IPS-15b (cell line): Measurements from ENCODE around the gene DOC2B.

Experiments used
- H3K27me3 ChIP-seq: one replicate; pipeline ENCODE4 v1.6.1; 2013; ENCODE audit warnings: low read length; ENCODE audit not compliant: control insufficient read depth, insufficient read depth
- H3K36me3 ChIP-seq: one replicate; pipeline ENCODE4 v1.6.1; 2013; ENCODE audit warnings: low read length; ENCODE audit not compliant: control insufficient read depth, insufficient read depth
- H3K4me1 ChIP-seq: one replicate; pipeline ENCODE4 v1.6.1; 2013; ENCODE audit warnings: mild to moderate bottlenecking, low read length; ENCODE audit not compliant: control insufficient read depth, insufficient read depth
- H3K4me3 ChIP-seq: one replicate; pipeline ENCODE4 v1.5.1; 2013; ENCODE audit warnings: low read depth, low read length
- H3K9ac ChIP-seq: one replicate; pipeline ENCODE4 v1.6.1; 2013; ENCODE audit warnings: low read depth, mild to moderate bottlenecking, low read length
- H3K9me3 ChIP-seq: one replicate; pipeline ENCODE4 v1.6.1; 2013; ENCODE audit warnings: mild to moderate bottlenecking, low read length; ENCODE audit not compliant: control insufficient read depth, insufficient read depth

Gene DOC2B

GRCh38 chr17:164303-165235, 16.9 kb downstream of the DOC2B start:
- no peaks in the 10 kb centered on the region for H3K4me1 ChIP-seq
- no peaks in the 10 kb centered on the region for H3K9me3 ChIP-seq
- H3K4me3 ChIP-seq, result no peak overlapping the region
- no peak overlapping the region for H3K9ac ChIP-seq
- no peaks in the 10 kb centered on the region for H3K27me3 ChIP-seq
- no peaks in the 10 kb centered on the region for H3K36me3 ChIP-seq

GRCh38 chr17:163514-164098, 17.8 kb downstream of the DOC2B start:
- Histone ChIP-seq H3K36me3 (no peaks in the 10 kb centered on the region), H3K9ac (no peak overlapping the region), H3K9me3 (no peaks in the 10 kb centered on the region), H3K4me1 (no peaks in the 10 kb centered on the region), H3K4me3 (no peak overlapping the region), H3K27me3 (no peaks in the 10 kb centered on the region)

- H3K4me1 ChIP-seq, result no peaks in the 10 kb centered on the region
- no peaks in the 10 kb centered on the region for H3K36me3 ChIP-seq
- no peak overlapping the region for H3K9ac ChIP-seq
- no peak overlapping the region for H3K4me3 ChIP-seq
- no peaks in the 10 kb centered on the region for H3K27me3 ChIP-seq
- no peaks in the 10 kb centered on the region for H3K9me3 ChIP-seq
Measured at GRCh38 chr17:162689-163088, 18.8 kb downstream of the DOC2B start.

GRCh38 chr17:161481-161880, 20.0 kb downstream of the DOC2B start:
- Histone ChIP-seq H3K27me3 (no peaks in the 10 kb centered on the region), H3K4me1 (no peaks in the 10 kb centered on the region), H3K4me3 (no peak overlapping the region), H3K9ac (no peak overlapping the region), H3K9me3 (no peaks in the 10 kb centered on the region), H3K36me3 (no peaks in the 10 kb centered on the region)

GRCh38 chr17:160336-160735, 21.1 kb downstream of the DOC2B start:
- H3K4me1 ChIP-seq, result no peaks in the 10 kb centered on the region
- no peaks in the 10 kb centered on the region for H3K36me3 ChIP-seq
- H3K9me3 ChIP-seq, result no peaks in the 10 kb centered on the region
- no peak overlapping the region for H3K9ac ChIP-seq
- H3K27me3 ChIP-seq, result no peaks in the 10 kb centered on the region
- no peak overlapping the region for H3K4me3 ChIP-seq

- no peaks in the 10 kb centered on the region for H3K27me3 ChIP-seq
- no peak overlapping the region for H3K9ac ChIP-seq
- H3K4me3 ChIP-seq, result no peak overlapping the region
- no peaks in the 10 kb centered on the region for H3K4me1 ChIP-seq
- H3K9me3 ChIP-seq, result no peaks in the 10 kb centered on the region
- H3K36me3 ChIP-seq, result no peaks in the 10 kb centered on the region
Measured at GRCh38 chr17:159609-160008, 21.8 kb downstream of the DOC2B start.

GRCh38 chr17:158379-158778, 23.1 kb downstream of the DOC2B start:
- H3K36me3 ChIP-seq, result no peaks in the 10 kb centered on the region
- no peak overlapping the region for H3K9ac ChIP-seq
- no peaks in the 10 kb centered on the region for H3K9me3 ChIP-seq
- H3K4me1 ChIP-seq, result no peaks in the 10 kb centered on the region
- H3K4me3 ChIP-seq, result no peak overlapping the region
- no peaks in the 10 kb centered on the region for H3K27me3 ChIP-seq

- Histone ChIP-seq H3K4me1 (no peaks in the 10 kb centered on the region), H3K9ac (no peak overlapping the region), H3K36me3 (no peaks in the 10 kb centered on the region), H3K4me3 (no peak overlapping the region), H3K9me3 (no peaks in the 10 kb centered on the region), H3K27me3 (no peaks in the 10 kb centered on the region)
Measured at GRCh38 chr17:157901-158300, 23.5 kb downstream of the DOC2B start.

- Histone ChIP-seq H3K27me3 (no peaks in the 10 kb centered on the region), H3K4me1 (no peaks in the 10 kb centered on the region), H3K9ac (no peak overlapping the region), H3K36me3 (no peaks in the 10 kb centered on the region), H3K9me3 (no peaks in the 10 kb centered on the region), H3K4me3 (no peak overlapping the region)
Measured at GRCh38 chr17:156946-157345, 24.5 kb downstream of the DOC2B start.

- Histone ChIP-seq H3K4me3 (no peak overlapping the region), H3K9me3 (no peaks in the 10 kb centered on the region), H3K36me3 (no peaks in the 10 kb centered on the region), H3K4me1 (no peaks in the 10 kb centered on the region), H3K9ac (no peak overlapping the region), H3K27me3 (no peaks in the 10 kb centered on the region)
Measured at GRCh38 chr17:156094-156621, 25.3 kb downstream of the DOC2B start.

GRCh38 chr17:155576-155975, 25.9 kb downstream of the DOC2B start:
- Histone ChIP-seq H3K27me3 (no peaks in the 10 kb centered on the region), H3K36me3 (no peaks in the 10 kb centered on the region), H3K4me3 (no peak overlapping the region), H3K9me3 (no peaks in the 10 kb centered on the region), H3K9ac (no peak overlapping the region), H3K4me1 (no peaks in the 10 kb centered on the region)

- H3K4me1 ChIP-seq, result no peaks in the 10 kb centered on the region
- H3K4me3 ChIP-seq, result no peak overlapping the region
- H3K9me3 ChIP-seq, result no peaks in the 10 kb centered on the region
- no peak overlapping the region for H3K9ac ChIP-seq
- H3K27me3 ChIP-seq, result no peaks in the 10 kb centered on the region
- no peaks in the 10 kb centered on the region for H3K36me3 ChIP-seq
Measured at GRCh38 chr17:153851-154250, 27.6 kb downstream of the DOC2B start.
